Tibial nerve (tissue), 4 donors: ENCODE measurements around the gene BMP7.

ENCODE experiments used
- CTCF ChIP-seq, 5 experiments: fragments of 200-600 bp in 3 of 5; fragments of 450-650 bp in 2 of 5; sonication (generic) in 3 of 5; IDR thresholded peaks; one replicate each; pipeline ENCODE4 v1.5.1; 2016 to 2019; ENCODE audit warnings: antibody characterized with exemption in 5 of 5, mild to moderate bottlenecking in 3 of 5, moderate library complexity in 2 of 5
- EP300 ChIP-seq, 2 donors: sonication (generic); formaldehyde crosslinking; IDR thresholded peaks; one replicate each; pipeline ENCODE4 v1.6.1; 2017; ENCODE audit warnings: antibody characterized with exemption in 2 of 2, mild to moderate bottlenecking in 1 of 2

GRCh38 chr20:57175397-57176010, 90.9 kb downstream of the BMP7 start:
- TF ChIP-seq EP300 (IDR thresholded peaks at IDR 0.05): no peak
- TF ChIP-seq CTCF (IDR thresholded peaks at IDR 0.05): no peak
